Lower lobe of right lung (tissue), 2 donors: ENCODE results near the gene DOHH. TPM values are rescaled to one million over a fixed set of nuclear protein-coding genes. Genes with fewer than 3 reads are reported as not detected.
A peak's percentile ranks its signal among the peaks of the same experiment; 100 is the strongest.

Experiments
- ATAC-seq, 2 donors: fragments of 200-7000 bp; cut with Tn5 transposase; one replicate each; pipeline ENCODE4 v1.9.1; 2020 to 2022; ENCODE audit warnings: mild to moderate bottlenecking in 2 of 2, moderate library complexity in 2 of 2
- DNase-seq: peaks from one replicate; pipeline ENCODE4 v3.0.0-alpha.2; 2020
- H3K27ac ChIP-seq: fragments of 200-600 bp; one replicate; pipeline ENCODE4 v1.8.0; 2022
- H3K27me3 ChIP-seq: fragments of 200-600 bp; one replicate; pipeline ENCODE4 v1.8.0; 2022; ENCODE audit warnings: low read depth
- H3K36me3 ChIP-seq: fragments of 200-600 bp; one replicate; pipeline ENCODE4 v1.8.0; 2022; ENCODE audit warnings: mild to moderate bottlenecking
- H3K4me1 ChIP-seq: fragments of 200-600 bp; one replicate; pipeline ENCODE4 v1.8.0; 2022
- H3K4me3 ChIP-seq: fragments of 200-600 bp; one replicate; pipeline ENCODE4 v1.8.0; 2022; ENCODE audit warnings: mild to moderate bottlenecking
- H3K9me3 ChIP-seq: fragments of 200-600 bp; one replicate; pipeline ENCODE4 v1.8.0; 2022
- CTCF ChIP-seq: fragments of 200-600 bp; IDR thresholded peaks from one replicate; pipeline ENCODE4 v1.8.0; 2022; ENCODE audit warnings: antibody characterized with exemption, mild to moderate bottlenecking
- intact Hi-C: fragments of 100-400 bp; cut with DNase I; formaldehyde crosslinking; loops from one replicate; pipeline ENCODE4 v1.11.0; 2022
- total RNA-seq: library from RNA; stranded (reverse); fragmentation: NEBNext Ultra II Directional; extraction: Animal tissue kit (Norgen Biotek cat#: 25700); gene quantifications from one replicate; pipeline ENCODE4 v1.2.1, GENCODE V29; 2021
- donor health status: DM: no; HTN: yes; CAD: no; lungs with severe emphysema.

The DOHH gene
- total RNA-seq, 1 donor from 2014 or later: 9.9 TPM

- H3K4me3 ChIP-seq: no peak overlapping the region
- H3K36me3 ChIP-seq: peaks cover 84% of the 10 kb centered on the region
- H3K27ac ChIP-seq: peak overlapping the region; percentile 27
- no peaks in the 10 kb centered on the region for H3K9me3 ChIP-seq
- ATAC-seq (no peak), DNase-seq (no peak)
- TF ChIP-seq CTCF: no peak
- intact Hi-C loops: no loop called here
- H3K27me3 ChIP-seq: no peaks in the 10 kb centered on the region
- H3K4me1 ChIP-seq: peaks cover 32% of the 10 kb centered on the region
Observed at GRCh38 chr19:3444695-3445234, 55.7 kb downstream of the DOHH start.

- DNase-seq (peak; percentile 62), ATAC-seq (peak; percentile 34 to 53)
- peak overlapping the region; percentile 66 for H3K27ac ChIP-seq
- no peak for TF ChIP-seq CTCF
- no peaks in the 10 kb centered on the region for H3K9me3 ChIP-seq
- H3K4me3 ChIP-seq: no peak overlapping the region
- H3K36me3 ChIP-seq: peaks cover 80% of the 10 kb centered on the region
- no peaks in the 10 kb centered on the region for H3K27me3 ChIP-seq
- intact Hi-C loops: no loop called here
- peaks cover 32% of the 10 kb centered on the region for H3K4me1 ChIP-seq
Observed at GRCh38 chr19:3443840-3444694, 56.4 kb downstream of the DOHH start.

GRCh38 chr19:3442487-3443071, 57.9 kb downstream of the DOHH start:
- no peak for DNase-seq
- Histone ChIP-seq H3K36me3 (peaks cover 80% of the 10 kb centered on the region), H3K4me1 (peaks cover 32% of the 10 kb centered on the region)

GRCh38 chr19:3441986-3442329, 58.5 kb downstream of the DOHH start:
- peaks cover 32% of the 10 kb centered on the region for H3K4me1 ChIP-seq
- no peaks in the 10 kb centered on the region for H3K9me3 ChIP-seq
- peaks cover 79% of the 10 kb centered on the region for H3K36me3 ChIP-seq
- intact Hi-C loops: no loop called here
- no peak overlapping the region for H3K4me3 ChIP-seq
- ATAC-seq (no peak), DNase-seq (no peak)
- no peaks in the 10 kb centered on the region for H3K27me3 ChIP-seq
- no peak for TF ChIP-seq CTCF
- no peak overlapping the region for H3K27ac ChIP-seq

More at GRCh38 chr19:3442487-3443071, 57.9 kb downstream of the DOHH start:
- intact Hi-C loops: no loop called here
- Histone ChIP-seq H3K27me3 (no peaks in the 10 kb centered on the region), H3K27ac (peak overlapping the region; percentile 66), H3K4me3 (no peak overlapping the region), H3K9me3 (no peaks in the 10 kb centered on the region)
- ATAC-seq: no peak
- TF ChIP-seq CTCF: no peak

- DNase-seq (no peak), ATAC-seq (no peak)
- H3K27me3 ChIP-seq: no peaks in the 10 kb centered on the region
- no peaks in the 10 kb centered on the region for H3K9me3 ChIP-seq
- peaks cover 32% of the 10 kb centered on the region for H3K4me1 ChIP-seq
- H3K27ac ChIP-seq: no peak overlapping the region
- H3K4me3 ChIP-seq: no peak overlapping the region
- H3K36me3 ChIP-seq: peaks cover 79% of the 10 kb centered on the region
- TF ChIP-seq CTCF: no peak
- intact Hi-C loops: no loop called here
Observed at GRCh38 chr19:3441089-3441985, 59.1 kb downstream of the DOHH start.
